ENCODE data around the gene CLCNKA.
A peak's percentile ranks its signal among the peaks of the same experiment; 100 is the strongest.

The CLCNKA gene

GRCh38 chr1:16077406-16078245, 55.8 kb downstream of the CLCNKA start:
- DNase-seq (ENCODE audit: low read depth, low spot score), result no peak

DNA sequence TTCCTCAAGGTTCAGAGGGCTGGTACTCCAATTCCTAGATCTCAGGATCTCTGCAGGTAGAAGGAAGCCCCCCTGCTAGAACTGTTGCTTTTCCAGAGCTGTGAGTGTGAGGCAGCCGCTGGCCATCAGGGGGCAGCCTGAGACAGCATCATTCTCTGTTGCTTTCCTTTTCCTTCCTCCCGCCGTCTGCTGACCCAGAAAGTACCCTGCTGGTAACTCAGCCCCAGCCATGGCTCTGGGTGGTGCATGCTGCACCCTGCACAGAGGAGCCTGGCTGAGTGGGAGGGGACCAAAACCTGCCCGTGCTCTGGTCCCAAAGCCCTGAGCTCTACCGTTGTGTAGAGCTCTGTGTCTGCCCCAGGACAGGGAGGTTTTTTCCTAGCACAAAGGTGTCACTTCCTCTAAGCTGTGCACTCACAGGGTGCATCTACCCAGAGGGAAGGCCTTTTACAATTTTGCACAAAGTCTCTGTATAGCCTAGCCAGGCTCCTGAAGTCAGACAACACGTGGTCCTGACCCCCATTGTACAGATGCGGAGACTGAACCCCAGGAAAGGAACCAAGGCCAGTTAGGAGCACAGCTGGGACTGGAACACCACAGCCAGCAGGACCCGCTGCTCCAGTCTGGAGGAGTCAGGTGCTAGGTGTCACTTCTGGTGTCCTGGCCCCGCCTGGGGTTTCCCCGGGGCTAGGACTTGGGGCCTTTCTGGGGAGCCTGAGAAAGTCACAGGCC, 57.3 kb downstream of the CLCNKA start:
- peak; percentile 93 for DNase-seq (ENCODE audit: low read depth, low spot score)

- DNase-seq (ENCODE audit: low read depth, low spot score), result no peak
Measured at GRCh38 chr1:16080422-16081150, 58.8 kb downstream of the CLCNKA start.

- no peak for DNase-seq (ENCODE audit: low read depth, low spot score)
Measured at GRCh38 chr1:16081636-16082035, 59.8 kb downstream of the CLCNKA start.

GRCh38 chr1:16082283-16083038, 60.6 kb downstream of the CLCNKA start:
- peak; percentile 89 for DNase-seq (ENCODE audit: low read depth, low spot score)

- no peak for DNase-seq (ENCODE audit: low read depth, low spot score)
Measured at GRCh38 chr1:16083486-16083885, 61.6 kb downstream of the CLCNKA start.
